Neural cell (in vitro differentiated cells): ENCODE data around the gene HADH. TPM values are rescaled to one million over a fixed set of nuclear protein-coding genes. Genes with fewer than 3 reads are reported as not detected.

Experiments
- H2AFZ ChIP-seq: fragments of 200-600, 300-800 bp; sonication (generic), shearing (Covaris generic); 2 replicates; pipeline ENCODE4 v1.6.0; 2014; ENCODE audit warnings: low read depth, mild to moderate bottlenecking, antibody characterized with exemption, low read length, moderate library complexity
- H3F3A ChIP-seq: fragments of 200-600 bp; shearing (Covaris generic); 2 replicates; pipeline ENCODE4 v1.6.1; 2016; ENCODE audit warnings: mild to moderate bottlenecking, moderate library complexity, mixed read lengths, antibody characterized with exemption, low read length; ENCODE audit not compliant: insufficient read depth, poor library complexity, severe bottlenecking
- H3K27ac ChIP-seq: fragments of 200-600, 300-800 bp; sonication (generic), shearing (Covaris generic); 2 replicates; pipeline ENCODE4 v1.5.1; 2014; ENCODE audit warnings: mild to moderate bottlenecking, low read length, moderate library complexity
- H3K27me3 ChIP-seq: fragments of 300-800, 200-600 bp; sonication (generic), shearing (Covaris generic); 2 replicates; pipeline ENCODE4 v1.6.0; 2014; ENCODE audit warnings: mild to moderate bottlenecking, low read depth, low read length, moderate library complexity; ENCODE audit not compliant: insufficient read depth
- H3K36me3 ChIP-seq: fragments of 300-800, 200-600 bp; sonication (generic), shearing (Covaris generic); 2 replicates; pipeline ENCODE4 v1.5.1; 2014; ENCODE audit warnings: mild to moderate bottlenecking, antibody characterized with exemption, low read length, moderate library complexity; ENCODE audit not compliant: insufficient read depth
- H3K4me2 ChIP-seq: fragments of 300-800, 200-600 bp; sonication (generic), shearing (Covaris generic); 2 replicates; pipeline ENCODE4 v1.6.0; 2014; ENCODE audit warnings: mild to moderate bottlenecking, low read length
- H3K4me3 ChIP-seq: fragments of 300-800, 200-600 bp; sonication (generic), shearing (Covaris generic); 2 replicates; pipeline ENCODE4 v1.5.1; 2014; ENCODE audit warnings: mild to moderate bottlenecking, low read length, moderate library complexity
- H3K79me2 ChIP-seq: fragments of 200-600 bp; shearing (Covaris generic); replicated peaks from 2 replicates; pipeline ENCODE4 v1.6.0; 2014; ENCODE audit warnings: mild to moderate bottlenecking, low read length, moderate library complexity; ENCODE audit not compliant: insufficient read depth
- H3K9ac ChIP-seq: fragments of 300-800, 200-600 bp; sonication (generic), shearing (Covaris generic); 2 replicates; pipeline ENCODE4 v1.6.1; 2016; ENCODE audit warnings: mild to moderate bottlenecking, low read length, mixed read lengths
- H3K9me2 ChIP-seq: fragments of 200-600 bp; shearing (Covaris generic); 2 replicates; pipeline ENCODE4 v1.6.1; 2016; ENCODE audit warnings: mild to moderate bottlenecking, low read length, mixed read lengths; ENCODE audit not compliant: insufficient read depth
- H3K9me3 ChIP-seq: fragments of 200-600, 300-800 bp; sonication (generic), shearing (Covaris generic); 2 replicates; pipeline ENCODE4 v1.6.1; 2016; ENCODE audit warnings: mild to moderate bottlenecking, mixed run types, low read length, moderate library complexity, mixed read lengths
- H4K20me1 ChIP-seq: fragments of 200-600 bp; shearing (Covaris generic); 2 replicates; pipeline ENCODE4 v1.6.1; 2016; ENCODE audit warnings: mild to moderate bottlenecking, mixed run types; ENCODE audit not compliant: insufficient read depth
- CTCF ChIP-seq: fragments of 450-650 bp; IDR thresholded peaks from 2 replicates; pipeline ENCODE4 v1.5.1; 2014; ENCODE audit warnings: antibody characterized with exemption, mild to moderate bottlenecking, moderate library complexity; ENCODE audit not compliant: poor library complexity, severe bottlenecking
- EP300 ChIP-seq: fragments of 450-650 bp; conservative IDR thresholded peaks from 2 replicates; pipeline ENCODE4 v1.6.1; 2014; ENCODE audit warnings: antibody characterized with exemption, mild to moderate bottlenecking, moderate library complexity; ENCODE audit not compliant: poor library complexity, severe bottlenecking
- EZH2 ChIP-seq: fragments of 200-600, 300-800 bp; shearing (Covaris generic), sonication (generic); IDR thresholded peaks from 2 replicates; pipeline ENCODE4 v1.6.1; 2014; ENCODE audit warnings: antibody characterized with exemption, low read length, borderline replicate concordance, mild to moderate bottlenecking; ENCODE audit not compliant: insufficient read depth, poor library complexity, severe bottlenecking
- MXI1 ChIP-seq: fragments of 450-650 bp; conservative IDR thresholded peaks from 2 replicates; pipeline ENCODE4 v1.6.1; 2014; ENCODE audit warnings: antibody characterized with exemption, mild to moderate bottlenecking; ENCODE audit not compliant: poor library complexity, severe bottlenecking
- POLR2AphosphoS5 ChIP-seq: IDR thresholded peaks from 2 replicates; pipeline ENCODE4 v1.6.1; 2012
- RAD21 ChIP-seq: fragments of 450-650 bp; conservative IDR thresholded peaks from 2 replicates; pipeline ENCODE4 v1.6.1; 2014; ENCODE audit warnings: antibody characterized with exemption, mild to moderate bottlenecking, moderate library complexity
- SMC3 ChIP-seq: fragments of 450-650 bp; conservative IDR thresholded peaks from 2 replicates; pipeline ENCODE4 v1.6.1; 2014; ENCODE audit warnings: antibody characterized with exemption, mild to moderate bottlenecking, moderate library complexity; ENCODE audit not compliant: poor library complexity
- TAF1 ChIP-seq: IDR thresholded peaks from 2 replicates; pipeline ENCODE4 v1.6.1; 2012; ENCODE audit warnings: low read depth
- polyA plus RNA-seq: library from polyadenylated mRNA; depleted of rRNA; stranded (reverse); fragments of >200 nt; gene quantifications from 2 replicates; pipeline ENCODE4 v1.2.3, GENCODE V29; 2014
- TF ChIP-seq, protein P1 (sequence below): IDR thresholded peaks from 2 replicates; pipeline ENCODE4 v1.6.1; 2012; ENCODE audit warnings: borderline replicate concordance

HADH gene
- polyA plus RNA-seq, 1 donor from 2014 or later: 25.7 TPM

- H3K9me2 ChIP-seq: no peaks in the 10 kb centered on the region
- H3K27ac ChIP-seq: no peak overlapping the region
- H3K9ac ChIP-seq: no peak overlapping the region
- no peaks in the 10 kb centered on the region for H3K9me3 ChIP-seq
- H3K79me2 ChIP-seq: no peaks in the 10 kb centered on the region
- no peak overlapping the region for H3K4me3 ChIP-seq
- H2AFZ ChIP-seq: no peak overlapping the region
- no peak overlapping the region for H3K4me2 ChIP-seq
- H3K36me3 ChIP-seq: no peaks in the 10 kb centered on the region
- H3F3A ChIP-seq: no peaks in the 10 kb centered on the region
- H3K27me3 ChIP-seq: no peaks in the 10 kb centered on the region
- TF ChIP-seq MXI1: no peak
- TF ChIP-seq EZH2: no peak
- TF ChIP-seq RAD21: no peak
- TF ChIP-seq CTCF: no peak
- TF ChIP-seq POLR2AphosphoS5: no peak
- no peak for TF ChIP-seq SMC3
- no peak for TF ChIP-seq TAF1
- no peak for TF ChIP-seq EP300
- TF ChIP-seq, protein P1, sequence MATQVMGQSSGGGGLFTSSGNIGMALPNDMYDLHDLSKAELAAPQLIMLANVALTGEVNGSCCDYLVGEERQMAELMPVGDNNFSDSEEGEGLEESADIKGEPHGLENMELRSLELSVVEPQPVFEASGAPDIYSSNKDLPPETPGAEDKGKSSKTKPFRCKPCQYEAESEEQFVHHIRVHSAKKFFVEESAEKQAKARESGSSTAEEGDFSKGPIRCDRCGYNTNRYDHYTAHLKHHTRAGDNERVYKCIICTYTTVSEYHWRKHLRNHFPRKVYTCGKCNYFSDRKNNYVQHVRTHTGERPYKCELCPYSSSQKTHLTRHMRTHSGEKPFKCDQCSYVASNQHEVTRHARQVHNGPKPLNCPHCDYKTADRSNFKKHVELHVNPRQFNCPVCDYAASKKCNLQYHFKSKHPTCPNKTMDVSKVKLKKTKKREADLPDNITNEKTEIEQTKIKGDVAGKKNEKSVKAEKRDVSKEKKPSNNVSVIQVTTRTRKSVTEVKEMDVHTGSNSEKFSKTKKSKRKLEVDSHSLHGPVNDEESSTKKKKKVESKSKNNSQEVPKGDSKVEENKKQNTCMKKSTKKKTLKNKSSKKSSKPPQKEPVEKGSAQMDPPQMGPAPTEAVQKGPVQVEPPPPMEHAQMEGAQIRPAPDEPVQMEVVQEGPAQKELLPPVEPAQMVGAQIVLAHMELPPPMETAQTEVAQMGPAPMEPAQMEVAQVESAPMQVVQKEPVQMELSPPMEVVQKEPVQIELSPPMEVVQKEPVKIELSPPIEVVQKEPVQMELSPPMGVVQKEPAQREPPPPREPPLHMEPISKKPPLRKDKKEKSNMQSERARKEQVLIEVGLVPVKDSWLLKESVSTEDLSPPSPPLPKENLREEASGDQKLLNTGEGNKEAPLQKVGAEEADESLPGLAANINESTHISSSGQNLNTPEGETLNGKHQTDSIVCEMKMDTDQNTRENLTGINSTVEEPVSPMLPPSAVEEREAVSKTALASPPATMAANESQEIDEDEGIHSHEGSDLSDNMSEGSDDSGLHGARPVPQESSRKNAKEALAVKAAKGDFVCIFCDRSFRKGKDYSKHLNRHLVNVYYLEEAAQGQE: no peak
- H4K20me1 ChIP-seq: no peaks in the 10 kb centered on the region
These were observed 88.5 kb downstream of the HADH start for GRCh38 chr4:108078024-108078733.

DNA sequence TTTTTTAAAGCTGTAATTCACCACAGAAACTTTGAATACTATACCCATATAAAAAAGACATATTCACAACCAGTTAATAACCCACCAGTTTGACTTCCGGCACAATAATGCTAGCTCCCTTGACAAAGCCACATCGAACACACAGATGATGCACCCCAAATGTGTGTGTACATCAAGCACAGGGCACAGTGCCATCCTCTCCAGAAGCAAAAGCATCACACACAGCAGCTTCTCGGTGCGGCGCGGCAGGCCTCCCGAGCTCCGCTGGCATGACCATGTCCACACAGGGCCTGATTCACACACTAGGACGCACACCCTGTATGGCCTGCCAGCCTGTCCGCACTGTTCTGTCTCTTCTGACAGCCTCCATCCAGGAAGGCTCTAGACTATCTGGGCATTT lies 91.1 kb downstream of the HADH start:
- no peak for TF ChIP-seq CTCF
- no peak for TF ChIP-seq POLR2AphosphoS5
- TF ChIP-seq MXI1: no peak
- TF ChIP-seq, protein P1: no peak
- no peak for TF ChIP-seq TAF1
- no peak for TF ChIP-seq EZH2
- Histone ChIP-seq H3K36me3 (no peaks in the 10 kb centered on the region), H4K20me1 (no peaks in the 10 kb centered on the region), H3K4me2 (no peak overlapping the region), H3K9me2 (no peaks in the 10 kb centered on the region), H3K27ac (no peak overlapping the region), H3K79me2 (no peaks in the 10 kb centered on the region), H3K27me3 (no peaks in the 10 kb centered on the region), H3K4me3 (no peak overlapping the region), H3K9ac (no peak overlapping the region), H3K9me3 (no peaks in the 10 kb centered on the region), H3F3A (no peaks in the 10 kb centered on the region), H2AFZ (no peak overlapping the region)
